ENCODE measurements around the gene CABP1.

GRCh38 chr12:120693848-120694247, 53.4 kb downstream of the CABP1 start:
- TF ChIP-seq TBL1XR1 (IDR thresholded peaks at IDR 0.05; ENCODE audit: low read length in 2 of 2) (no peak), ZKSCAN8 (CRISPR knock-in tag; IDR thresholded peaks at IDR 0.05) (no peak), PREB (CRISPR knock-in tag; IDR thresholded peaks at IDR 0.05) (no peak), E2F4 (CRISPR knock-in tag; IDR thresholded peaks at IDR 0.05; ENCODE audit: low read depth) (no peak), HDAC2 (IDR thresholded peaks at IDR 0.05) (no peak), HDAC8 (tag; IDR thresholded peaks at IDR 0.05) (no peak), MAZ (CRISPR knock-in tag; conservative IDR thresholded peaks at IDR 0.05 in 1 of 2, IDR thresholded peaks at IDR 0.05 in 1 of 2) (no peak), CTCF (IDR thresholded peaks at IDR 0.05 in 2 of 3, conservative IDR thresholded peaks at IDR 0.05 in 1 of 3; ENCODE audit: insufficient read depth in 2 of 3, low read depth in 1 of 3, low read length in 3 of 3) (no peak), NONO (IDR thresholded peaks at IDR 0.05; ENCODE audit: low read depth in 2 of 2, low read length in 1 of 2) (no peak), SETDB1 (IDR thresholded peaks at IDR 0.05; ENCODE audit: low read length) (no peak), BRCA1 (IDR thresholded peaks at IDR 0.05) (no peak), BRCA1 (CRISPR knock-in tag; IDR thresholded peaks at IDR 0.05) (no peak), POLR2A (conservative IDR thresholded peaks at IDR 0.05) (no peak), RAD21 (CRISPR knock-in tag; conservative IDR thresholded peaks at IDR 0.05 in 1 of 2, IDR thresholded peaks at IDR 0.05 in 1 of 2) (no peak)
